K562 (cell line): ENCODE data around the gene SMARCA1. TPM values are rescaled to one million over a fixed set of nuclear protein-coding genes. Genes with fewer than 3 reads are reported as not detected.

Source experiments
- ATAC-seq: fragments of 200-7000 bp; cut with Tn5 transposase; 3 replicates; pipeline ENCODE4 v1.9.1; 2020; ENCODE audit warnings: moderate library complexity
- BruUV-seq: library from RNA; stranded (reverse); fragments of 400-500 nt; replicated peaks from 2 replicates; lab custom pipeline; 2021; lab: Mats Ljungman, UMichigan
- CTCF ChIA-PET: fragments of 300-600 bp; formaldehyde crosslinking; extraction: SDS; loops from one replicate; lab custom pipeline; 2021; ENCODE audit warnings: low intra/inter-chr PET ratio; lab: Yijun Ruan, JAX
- POLR2A ChIA-PET: fragments of 300-600, 350-650 bp; sonication (Branson Sonifier 250); formaldehyde crosslinking; extraction: SDS; loops from one replicate; lab custom pipeline; 2021; ENCODE audit warnings: antibody characterized with exemption, inconsistent platforms; lab: Yijun Ruan, JAX
- DNase-seq, 4 experiments: peaks; one replicate each; pipeline versions ENCODE4 v3.0.0 to v3.0.0-alpha.2; 2011 to 2018; ENCODE audit warnings: low spot score in 3 of 4, mixed read lengths in 3 of 4; ENCODE audit errors: extremely low read depth in 1 of 4
- FAIRE-seq: peaks from 2 replicates; lab custom pipeline; 2011; peaks lifted over from hg19 to GRCh38; lab: Jason Lieb, UNC
- H2AFZ ChIP-seq: 2 replicates; pipeline ENCODE4 v1.6.0; 2011; ENCODE audit warnings: low read depth, low read length, control low read depth, inconsistent platforms
- H3K27ac ChIP-seq: fragments of 200-600 bp; 3 replicates; pipeline ENCODE4 v1.8.0; 2011; ENCODE audit warnings: low read depth, mild to moderate bottlenecking, control low read depth, inconsistent platforms, low read length, moderate library complexity, mixed read lengths; ENCODE audit errors: extremely low read depth
- H3K27me3 ChIP-seq, 2 experiments: fragments of 300-600 bp in 1 of 2; 2 replicates in 1 of 2; 3 replicates in 1 of 2; pipeline versions ENCODE4 v1.6.0 to v1.8.0; 2011; ENCODE audit warnings: inconsistent platforms in 2 of 2, low read length in 2 of 2, mild to moderate bottlenecking in 1 of 2, mixed read lengths in 1 of 2, moderate library complexity in 1 of 2; ENCODE audit not compliant: control insufficient read depth in 2 of 2, insufficient read depth in 2 of 2
- H3K36me3 ChIP-seq: fragments of 300-600 bp; 3 replicates; pipeline ENCODE4 v1.8.0; 2011; ENCODE audit warnings: mild to moderate bottlenecking, low read length, inconsistent platforms; ENCODE audit not compliant: control insufficient read depth, insufficient read depth
- H3K4me1 ChIP-seq, 2 experiments: fragments of 200-600 bp in 1 of 2; replicated peaks in 1 of 2; 2 replicates in 1 of 2; 3 replicates in 1 of 2; pipeline versions ENCODE4 v1.5.1 to v1.8.0; 2011; ENCODE audit warnings: inconsistent platforms in 2 of 2, low read length in 2 of 2, mild to moderate bottlenecking in 1 of 2, mixed read lengths in 1 of 2, moderate library complexity in 1 of 2; ENCODE audit not compliant: control insufficient read depth in 2 of 2, insufficient read depth in 2 of 2
- H3K4me2 ChIP-seq: 2 replicates; pipeline ENCODE4 v1.6.1; 2011; ENCODE audit warnings: low read length, control low read depth, inconsistent platforms, mixed read lengths; ENCODE audit not compliant: insufficient read depth
- H3K4me3 ChIP-seq: fragments of 200-600 bp; sonication (generic), shearing (Covaris generic); 2 replicates; pipeline ENCODE4 v1.5.1; 2016; ENCODE audit warnings: control low read depth, inconsistent platforms
- H3K79me2 ChIP-seq: fragments of 200-600 bp; 3 replicates; pipeline ENCODE4 v1.8.0; 2011; ENCODE audit warnings: low read length, inconsistent platforms; ENCODE audit not compliant: control insufficient read depth, insufficient read depth
- H3K9ac ChIP-seq, 2 experiments: 2 replicates each; pipeline versions ENCODE4 v1.6.0 to v1.6.1; 2011; ENCODE audit warnings: low read depth in 2 of 2, low read length in 2 of 2, control low read depth in 1 of 2, inconsistent platforms in 1 of 2, mild to moderate bottlenecking in 1 of 2, mixed read lengths in 1 of 2; ENCODE audit not compliant: insufficient read depth in 1 of 2
- H3K9me1 ChIP-seq: one replicate; pipeline ENCODE4 v1.6.0; 2011; ENCODE audit warnings: inconsistent platforms, mild to moderate bottlenecking, low read length, moderate library complexity; ENCODE audit not compliant: control insufficient read depth, insufficient read depth
- H3K9me3 ChIP-seq: replicated peaks from 2 replicates; pipeline ENCODE4 v1.5.1; 2011; ENCODE audit warnings: low read depth, low read length, inconsistent platforms; ENCODE audit not compliant: control insufficient read depth, insufficient read depth
- H4K20me1 ChIP-seq: replicated peaks from 2 replicates; pipeline ENCODE4 v1.6.1; 2011; ENCODE audit warnings: low read length, inconsistent platforms, mixed read lengths; ENCODE audit not compliant: control insufficient read depth, insufficient read depth
- CBFA2T2 ChIP-seq: fragments of 450-650 bp; conservative IDR thresholded peaks from 2 replicates; pipeline ENCODE4 v1.6.1; 2017; ENCODE audit warnings: mild to moderate bottlenecking
- CUX1 ChIP-seq: fragments of 200-800 bp; sonication (Bioruptor generic); IDR thresholded peaks from 2 replicates; pipeline ENCODE4 v1.6.1; 2016; ENCODE audit warnings: missing genetic modification characterization, missing compliant biosample characterization
- PCBP1 ChIP-seq: fragments of 200-400 bp; formaldehyde crosslinking; IDR thresholded peaks from 2 replicates; pipeline ENCODE4 v1.6.1; 2018; ENCODE audit warnings: mild to moderate bottlenecking, low read depth, low read length; ENCODE audit not compliant: poor library complexity, severe bottlenecking
- THRA ChIP-seq: fragments of 450-650 bp; IDR thresholded peaks from 2 replicates; pipeline ENCODE4 v1.6.1; 2017; ENCODE audit warnings: mild to moderate bottlenecking, moderate library complexity
- WGBS: fragments of 100-300 bp; shearing (Covaris generic); methylation state at CpG from one replicate; pipeline ENCODE4 v1.1.6; 2016; ENCODE audit warnings: low coverage, mixed read lengths; ENCODE audit not compliant: insufficient coverage; ENCODE audit errors: missing lambda C conversion rate; 5-methylcytosine and 5-hydroxymethylcytosine counted together
- in situ Hi-C: fragments of 300-500 bp; cut with MboI; formaldehyde crosslinking; loops from 4 replicates; pipeline ENCODE4 v1.15.0; 2018; ENCODE audit warnings: inconsistent platforms, mixed read lengths
- intact Hi-C: fragments of 100-400 bp; cut with micrococcal nuclease; formaldehyde crosslinking; loops from 2 replicates; pipeline ENCODE4 v1.14.2; 2022
- polyA plus RNA-seq, 8 experiments: library from polyadenylated mRNA; depleted of rRNA in 4 of 8; stranded (reverse) in 5 of 8; unstranded in 3 of 8; fragments of >200 nt; fragmentation: Nextera tagmentation in 2 of 8; fragmentation: Illumina TruSeq in 1 of 8; extraction: Ambion mirVana in 2 of 8; extraction: Trizol in 1 of 8; gene quantifications; 2 replicates each; pipeline versions ENCODE4 v1.2.1 to v1.2.3, GENCODE V29; 2011 to 2014; ENCODE audit warnings: inconsistent platforms in 1 of 8, missing spikeins in 1 of 8
- total RNA-seq, 7 experiments: library from RNA; depleted of rRNA in 6 of 7; stranded (reverse); fragments of >200 nt in 6 of 7; fragmentation: Illumina TruSeq in 2 of 7; extraction: Trizol in 2 of 7; gene quantifications; 2 replicates each; pipeline versions ENCODE4 v1.2.1 to v1.2.3, GENCODE V29; 2011 to 2021; ENCODE audit warnings: low replicate concordance in 1 of 7

Gene SMARCA1
- total and polyA plus RNA-seq, 9 of the 15 experiments (the other 6 are each of a cell fraction or from before 2014, with no cell fraction given) = 0.42 to 3.0 (median 2.0) TPM

- no peak for TF ChIP-seq THRA
Observed at GRCh38 chrX:129566073-129566472, 42.8 kb upstream of the SMARCA1 start (continued).

- ChIA-PET CTCF (no interaction called here), POLR2A (interaction anchor here (1.1 kb wide), 1 partner anchor 12 kb away, joined by 3 read pairs; no protein-coding TSS in a partner anchor)
- H3K79me2 ChIP-seq = no peaks in the 10 kb centered on the region
- H3K4me3 ChIP-seq = no peak overlapping the region
- no TSS peak for BruUV-seq
- no peaks in the 10 kb centered on the region for H3K9me3 ChIP-seq
- 71% methylated on average over 3 of the region's 3 CpGs for WGBS
- intact Hi-C loops = no loop called here
- H3K4me1 ChIP-seq = no peaks in the 10 kb centered on the region
- H3K4me2 ChIP-seq = no peak overlapping the region
- H3K27me3 ChIP-seq = no peaks in the 10 kb centered on the region
- no peak overlapping the region for H2AFZ ChIP-seq
- FAIRE-seq = no peak
- no peaks in the 10 kb centered on the region for H4K20me1 ChIP-seq
- no peak overlapping the region for H3K27ac ChIP-seq
- no peak for DNase-seq
- H3K9ac ChIP-seq = no peak overlapping the region
- H3K9me1 ChIP-seq = peaks cover 3% of the 10 kb centered on the region
- no peak for ATAC-seq
- in situ Hi-C loops = no loop called here
- H3K36me3 ChIP-seq = peaks cover 70% of the 10 kb centered on the region
- TF ChIP-seq CUX1 (CRISPR knock-in tag) (no peak), PCBP1 (no peak), CBFA2T2 (no peak)
Observed at GRCh38 chrX:129565046-129565650, 41.9 kb upstream of the SMARCA1 start.
